HepG2 (cell line): ENCODE results near the gene DNAJC5. TPM values are rescaled to one million over a fixed set of nuclear protein-coding genes. Genes with fewer than 3 reads are reported as not detected.
A peak's percentile ranks its signal among the peaks of the same experiment; 100 is the strongest.

Experiments
- DPF2 ChIP-seq: sonication (generic); formaldehyde crosslinking; IDR thresholded peaks from 2 replicates; pipeline ENCODE4 v1.4.0; 2020; ENCODE audit warnings: mild to moderate bottlenecking, low read depth, missing genetic modification reagents, borderline replicate concordance
- KAT8 ChIP-seq: IDR thresholded peaks from 2 replicates; pipeline ENCODE4 v1.6.1; 2016; ENCODE audit warnings: missing genetic modification reagents, missing compliant biosample characterization
- NPAS2 ChIP-seq: sonication (generic); formaldehyde crosslinking; IDR thresholded peaks from 2 replicates; pipeline ENCODE4 v1.8.0; 2022; ENCODE audit warnings: mild to moderate bottlenecking, missing genetic modification reagents, borderline replicate concordance
- RXRB ChIP-seq: IDR thresholded peaks from 2 replicates; pipeline ENCODE4 v1.6.1; 2016; ENCODE audit warnings: borderline replicate concordance, missing genetic modification reagents, missing compliant biosample characterization
- SPEN ChIP-seq: sonication (generic); formaldehyde crosslinking; IDR thresholded peaks from 2 replicates; pipeline ENCODE4 v1.5.1; 2020; ENCODE audit warnings: low read depth, mild to moderate bottlenecking, missing genetic modification reagents
- ZBTB38 ChIP-seq: sonication (generic); formaldehyde crosslinking; IDR thresholded peaks from 2 replicates; pipeline ENCODE4 v1.5.1; 2020; ENCODE audit warnings: mild to moderate bottlenecking, missing genetic modification reagents
- ZNF367 ChIP-seq: sonication (generic); formaldehyde crosslinking; IDR thresholded peaks from 2 replicates; pipeline ENCODE4 v1.4.0; 2020; ENCODE audit warnings: missing genetic modification reagents, borderline replicate concordance
- ZNF768 ChIP-seq: sonication (generic); formaldehyde crosslinking; IDR thresholded peaks from 2 replicates; pipeline ENCODE4 v1.4.0; 2020; ENCODE audit warnings: missing genetic modification reagents
- polyA plus RNA-seq, 8 experiments: library from polyadenylated mRNA; depleted of rRNA in 3 of 8; stranded (reverse) in 7 of 8; unstranded in 1 of 8; fragments of >200 nt; fragmentation: Illumina TruSeq in 4 of 8; extraction: Trizol in 4 of 8; gene quantifications; 2 replicates each; pipeline versions ENCODE4 v1.2.1 to v1.2.3, GENCODE V29; 2011 to 2016; ENCODE audit warnings: low read depth in 4 of 8, missing spikeins in 1 of 8, mixed read lengths in 1 of 8; ENCODE audit not compliant: insufficient read depth in 1 of 8
- total RNA-seq, 5 experiments: library from RNA; depleted of rRNA; stranded (reverse); fragments of >200 nt; fragmentation: Illumina TruSeq; extraction: Trizol; gene quantifications; 2 replicates each; pipeline ENCODE4 v1.2.3, GENCODE V29; 2016; ENCODE audit warnings: low read depth in 1 of 5
- TF ChIP-seq, protein P1 (sequence below): IDR thresholded peaks from 2 replicates; pipeline ENCODE4 v1.4.0; 2020; ENCODE audit warnings: mild to moderate bottlenecking, missing genetic modification reagents
- TF ChIP-seq, protein P2 (sequence below): sonication (generic); formaldehyde crosslinking; IDR thresholded peaks from 2 replicates; pipeline ENCODE4 v1.4.0; 2020; ENCODE audit warnings: mild to moderate bottlenecking, missing genetic modification reagents
- TF ChIP-seq, protein P3 (sequence below): sonication (generic); formaldehyde crosslinking; IDR thresholded peaks from 2 replicates; pipeline ENCODE4 v1.4.0; 2020; ENCODE audit warnings: missing genetic modification reagents, borderline replicate concordance
- TF ChIP-seq, protein P4 (sequence below): sonication (generic); formaldehyde crosslinking; IDR thresholded peaks from 2 replicates; pipeline ENCODE4 v1.4.0; 2020; ENCODE audit warnings: missing genetic modification reagents, mild to moderate bottlenecking, borderline replicate concordance

DNAJC5 gene
- total and polyA plus RNA-seq, 2 of the 13 experiments (the other 11 are each of a cell fraction or from before 2014, with no cell fraction given): 42.8 to 64.5 TPM

- TF ChIP-seq ZNF367 (CRISPR knock-in tag) (no peak), DPF2 (CRISPR knock-in tag) (peak; percentile 48), ZNF768 (CRISPR knock-in tag) (peak; percentile 79; the same call in 1 of the 2 replicates), KAT8 (CRISPR knock-in tag) (0 out of 2 replicates have a peak, but pooled peaks have one; percentile 20), SPEN (CRISPR knock-in tag) (peak; percentile 56; the same call in 1 of the 2 replicates), NPAS2 (CRISPR knock-in tag) (peak; percentile 39; the same call in 1 of the 2 replicates), ZBTB38 (CRISPR knock-in tag) (peak; percentile 67; the same call in 1 of the 2 replicates), RXRB (CRISPR knock-in tag) (peak; percentile 61; the same call in 1 of the 2 replicates)
- TF ChIP-seq, protein P1, sequence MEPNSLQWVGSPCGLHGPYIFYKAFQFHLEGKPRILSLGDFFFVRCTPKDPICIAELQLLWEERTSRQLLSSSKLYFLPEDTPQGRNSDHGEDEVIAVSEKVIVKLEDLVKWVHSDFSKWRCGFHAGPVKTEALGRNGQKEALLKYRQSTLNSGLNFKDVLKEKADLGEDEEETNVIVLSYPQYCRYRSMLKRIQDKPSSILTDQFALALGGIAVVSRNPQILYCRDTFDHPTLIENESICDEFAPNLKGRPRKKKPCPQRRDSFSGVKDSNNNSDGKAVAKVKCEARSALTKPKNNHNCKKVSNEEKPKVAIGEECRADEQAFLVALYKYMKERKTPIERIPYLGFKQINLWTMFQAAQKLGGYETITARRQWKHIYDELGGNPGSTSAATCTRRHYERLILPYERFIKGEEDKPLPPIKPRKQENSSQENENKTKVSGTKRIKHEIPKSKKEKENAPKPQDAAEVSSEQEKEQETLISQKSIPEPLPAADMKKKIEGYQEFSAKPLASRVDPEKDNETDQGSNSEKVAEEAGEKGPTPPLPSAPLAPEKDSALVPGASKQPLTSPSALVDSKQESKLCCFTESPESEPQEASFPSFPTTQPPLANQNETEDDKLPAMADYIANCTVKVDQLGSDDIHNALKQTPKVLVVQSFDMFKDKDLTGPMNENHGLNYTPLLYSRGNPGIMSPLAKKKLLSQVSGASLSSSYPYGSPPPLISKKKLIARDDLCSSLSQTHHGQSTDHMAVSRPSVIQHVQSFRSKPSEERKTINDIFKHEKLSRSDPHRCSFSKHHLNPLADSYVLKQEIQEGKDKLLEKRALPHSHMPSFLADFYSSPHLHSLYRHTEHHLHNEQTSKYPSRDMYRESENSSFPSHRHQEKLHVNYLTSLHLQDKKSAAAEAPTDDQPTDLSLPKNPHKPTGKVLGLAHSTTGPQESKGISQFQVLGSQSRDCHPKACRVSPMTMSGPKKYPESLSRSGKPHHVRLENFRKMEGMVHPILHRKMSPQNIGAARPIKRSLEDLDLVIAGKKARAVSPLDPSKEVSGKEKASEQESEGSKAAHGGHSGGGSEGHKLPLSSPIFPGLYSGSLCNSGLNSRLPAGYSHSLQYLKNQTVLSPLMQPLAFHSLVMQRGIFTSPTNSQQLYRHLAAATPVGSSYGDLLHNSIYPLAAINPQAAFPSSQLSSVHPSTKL (CRISPR knock-in tag): peak; percentile 33; the same call in 1 of the 2 replicates
- TF ChIP-seq, protein P2, sequence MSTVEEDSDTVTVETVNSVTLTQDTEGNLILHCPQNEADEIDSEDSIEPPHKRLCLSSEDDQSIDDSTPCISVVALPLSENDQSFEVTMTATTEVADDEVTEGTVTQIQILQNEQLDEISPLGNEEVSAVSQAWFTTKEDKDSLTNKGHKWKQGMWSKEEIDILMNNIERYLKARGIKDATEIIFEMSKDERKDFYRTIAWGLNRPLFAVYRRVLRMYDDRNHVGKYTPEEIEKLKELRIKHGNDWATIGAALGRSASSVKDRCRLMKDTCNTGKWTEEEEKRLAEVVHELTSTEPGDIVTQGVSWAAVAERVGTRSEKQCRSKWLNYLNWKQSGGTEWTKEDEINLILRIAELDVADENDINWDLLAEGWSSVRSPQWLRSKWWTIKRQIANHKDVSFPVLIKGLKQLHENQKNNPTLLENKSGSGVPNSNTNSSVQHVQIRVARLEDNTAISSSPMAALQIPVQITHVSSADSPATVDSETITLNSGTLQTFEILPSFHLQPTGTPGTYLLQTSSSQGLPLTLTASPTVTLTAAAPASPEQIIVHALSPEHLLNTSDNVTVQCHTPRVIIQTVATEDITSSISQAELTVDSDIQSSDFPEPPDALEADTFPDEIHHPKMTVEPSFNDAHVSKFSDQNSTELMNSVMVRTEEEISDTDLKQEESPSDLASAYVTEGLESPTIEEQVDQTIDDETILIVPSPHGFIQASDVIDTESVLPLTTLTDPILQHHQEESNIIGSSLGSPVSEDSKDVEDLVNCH (CRISPR knock-in tag): peak; percentile 72; the same call in 1 of the 2 replicates
- TF ChIP-seq, protein P3, sequence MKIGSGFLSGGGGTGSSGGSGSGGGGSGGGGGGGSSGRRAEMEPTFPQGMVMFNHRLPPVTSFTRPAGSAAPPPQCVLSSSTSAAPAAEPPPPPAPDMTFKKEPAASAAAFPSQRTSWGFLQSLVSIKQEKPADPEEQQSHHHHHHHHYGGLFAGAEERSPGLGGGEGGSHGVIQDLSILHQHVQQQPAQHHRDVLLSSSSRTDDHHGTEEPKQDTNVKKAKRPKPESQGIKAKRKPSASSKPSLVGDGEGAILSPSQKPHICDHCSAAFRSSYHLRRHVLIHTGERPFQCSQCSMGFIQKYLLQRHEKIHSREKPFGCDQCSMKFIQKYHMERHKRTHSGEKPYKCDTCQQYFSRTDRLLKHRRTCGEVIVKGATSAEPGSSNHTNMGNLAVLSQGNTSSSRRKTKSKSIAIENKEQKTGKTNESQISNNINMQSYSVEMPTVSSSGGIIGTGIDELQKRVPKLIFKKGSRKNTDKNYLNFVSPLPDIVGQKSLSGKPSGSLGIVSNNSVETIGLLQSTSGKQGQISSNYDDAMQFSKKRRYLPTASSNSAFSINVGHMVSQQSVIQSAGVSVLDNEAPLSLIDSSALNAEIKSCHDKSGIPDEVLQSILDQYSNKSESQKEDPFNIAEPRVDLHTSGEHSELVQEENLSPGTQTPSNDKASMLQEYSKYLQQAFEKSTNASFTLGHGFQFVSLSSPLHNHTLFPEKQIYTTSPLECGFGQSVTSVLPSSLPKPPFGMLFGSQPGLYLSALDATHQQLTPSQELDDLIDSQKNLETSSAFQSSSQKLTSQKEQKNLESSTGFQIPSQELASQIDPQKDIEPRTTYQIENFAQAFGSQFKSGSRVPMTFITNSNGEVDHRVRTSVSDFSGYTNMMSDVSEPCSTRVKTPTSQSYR (CRISPR knock-in tag): no peak
- TF ChIP-seq, protein P4, sequence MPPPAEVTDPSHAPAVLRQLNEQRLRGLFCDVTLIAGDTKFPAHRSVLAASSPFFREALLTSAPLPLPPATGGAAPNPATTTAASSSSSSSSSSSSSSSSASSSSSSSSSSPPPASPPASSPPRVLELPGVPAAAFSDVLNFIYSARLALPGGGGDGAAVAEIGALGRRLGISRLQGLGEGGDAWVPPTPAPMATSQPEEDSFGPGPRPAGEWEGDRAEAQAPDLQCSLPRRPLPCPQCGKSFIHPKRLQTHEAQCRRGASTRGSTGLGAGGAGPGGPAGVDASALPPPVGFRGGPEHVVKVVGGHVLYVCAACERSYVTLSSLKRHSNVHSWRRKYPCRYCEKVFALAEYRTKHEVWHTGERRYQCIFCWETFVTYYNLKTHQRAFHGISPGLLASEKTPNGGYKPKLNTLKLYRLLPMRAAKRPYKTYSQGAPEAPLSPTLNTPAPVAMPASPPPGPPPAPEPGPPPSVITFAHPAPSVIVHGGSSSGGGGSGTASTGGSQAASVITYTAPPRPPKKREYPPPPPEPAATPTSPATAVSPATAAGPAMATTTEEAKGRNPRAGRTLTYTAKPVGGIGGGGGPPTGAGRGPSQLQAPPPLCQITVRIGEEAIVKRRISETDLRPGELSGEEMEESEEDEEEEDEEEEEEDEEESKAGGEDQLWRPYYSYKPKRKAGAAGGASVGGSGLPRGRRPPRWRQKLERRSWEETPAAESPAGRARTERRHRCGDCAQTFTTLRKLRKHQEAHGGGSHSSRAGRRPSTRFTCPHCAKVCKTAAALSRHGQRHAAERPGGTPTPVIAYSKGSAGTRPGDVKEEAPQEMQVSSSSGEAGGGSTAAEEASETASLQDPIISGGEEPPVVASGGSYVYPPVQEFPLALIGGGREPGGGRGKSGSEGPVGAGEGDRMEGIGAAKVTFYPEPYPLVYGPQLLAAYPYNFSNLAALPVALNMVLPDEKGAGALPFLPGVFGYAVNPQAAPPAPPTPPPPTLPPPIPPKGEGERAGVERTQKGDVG (CRISPR knock-in tag): peak; percentile 41; the same call in 1 of the 2 replicates
Observed at GRCh38 chr20:63972312-63973159, 77.6 kb downstream of the DNAJC5 start (continued).
